ENCODE measurements around the gene SQOR.

DNA sequence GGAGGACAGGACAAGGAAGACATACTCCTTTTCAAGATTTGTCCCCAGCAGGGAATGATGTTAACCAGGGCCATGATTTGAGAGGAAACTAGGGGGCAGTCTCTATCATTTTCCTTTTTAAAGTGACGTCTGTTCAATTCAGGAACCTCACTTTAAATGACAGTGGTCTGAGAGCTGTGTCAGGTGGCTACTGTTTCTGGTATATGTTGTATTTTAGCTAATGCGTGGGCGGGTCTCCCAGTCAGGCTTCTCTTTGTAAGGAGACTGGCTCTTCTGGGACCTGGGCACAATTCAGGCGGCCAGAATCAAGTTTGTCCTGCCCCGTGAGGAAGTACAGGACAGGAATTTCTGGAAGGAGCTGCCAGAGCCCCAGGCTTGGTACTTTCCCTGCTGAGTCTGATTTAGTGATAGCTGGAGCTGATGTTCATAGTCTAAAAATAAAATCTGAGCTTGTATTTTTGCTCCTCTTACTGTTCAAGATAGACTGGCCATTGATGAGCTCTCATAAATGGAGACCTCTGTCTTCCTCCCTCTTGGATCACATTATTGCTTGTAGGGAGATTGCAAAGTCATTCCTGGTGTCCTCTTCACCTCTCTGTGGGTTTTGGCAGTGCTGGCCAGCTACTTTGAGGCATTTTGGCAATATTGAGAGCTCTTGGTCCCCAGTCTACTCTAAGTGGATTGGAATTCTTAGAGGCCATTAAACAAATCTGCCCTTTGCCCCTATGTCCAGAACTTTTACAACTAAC lies 25.6 kb downstream of the SQOR start:
- TF ChIP-seq, protein P1, sequence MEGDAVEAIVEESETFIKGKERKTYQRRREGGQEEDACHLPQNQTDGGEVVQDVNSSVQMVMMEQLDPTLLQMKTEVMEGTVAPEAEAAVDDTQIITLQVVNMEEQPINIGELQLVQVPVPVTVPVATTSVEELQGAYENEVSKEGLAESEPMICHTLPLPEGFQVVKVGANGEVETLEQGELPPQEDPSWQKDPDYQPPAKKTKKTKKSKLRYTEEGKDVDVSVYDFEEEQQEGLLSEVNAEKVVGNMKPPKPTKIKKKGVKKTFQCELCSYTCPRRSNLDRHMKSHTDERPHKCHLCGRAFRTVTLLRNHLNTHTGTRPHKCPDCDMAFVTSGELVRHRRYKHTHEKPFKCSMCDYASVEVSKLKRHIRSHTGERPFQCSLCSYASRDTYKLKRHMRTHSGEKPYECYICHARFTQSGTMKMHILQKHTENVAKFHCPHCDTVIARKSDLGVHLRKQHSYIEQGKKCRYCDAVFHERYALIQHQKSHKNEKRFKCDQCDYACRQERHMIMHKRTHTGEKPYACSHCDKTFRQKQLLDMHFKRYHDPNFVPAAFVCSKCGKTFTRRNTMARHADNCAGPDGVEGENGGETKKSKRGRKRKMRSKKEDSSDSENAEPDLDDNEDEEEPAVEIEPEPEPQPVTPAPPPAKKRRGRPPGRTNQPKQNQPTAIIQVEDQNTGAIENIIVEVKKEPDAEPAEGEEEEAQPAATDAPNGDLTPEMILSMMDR (conservative IDR thresholded peaks at IDR 0.05; ENCODE audit: low read depth, low read length) = no peak
- TF ChIP-seq MXI1 (IDR thresholded peaks at IDR 0.05; ENCODE audit: borderline replicate concordance, low read depth, low read length) = no peak
- TF ChIP-seq POLR2A (IDR thresholded peaks at IDR 0.05; ENCODE audit: low read depth, low read length) = no peak
- no peak for TF ChIP-seq BHLHE40 (IDR thresholded peaks at IDR 0.05; ENCODE audit: low read depth, low read length)

Data from IMR-90 (cell line).